ENCODE data around the gene DPYD. TPM values are rescaled to one million over a fixed set of nuclear protein-coding genes. Genes with fewer than 3 reads are reported as not detected.
"Not testable (repeated sequence)": the region's sequence is repeated elsewhere in the genome, so short reads cannot be mapped to it uniquely, and the experiment has no call there.

DPYD gene
- total RNA-seq, 1 donor from 2014 or later: 21.7 TPM

- no peak for DNase-seq
Observed at GRCh38 chr1:97350662-97351061, 570.2 kb downstream of the DPYD start.

- no peak for DNase-seq
Observed at GRCh38 chr1:97350241-97350640, 570.6 kb downstream of the DPYD start.

GRCh38 chr1:97349794-97350193, 571.0 kb downstream of the DPYD start:
- not testable (repeated sequence) for DNase-seq

GRCh38 chr1:97348599-97349265, 572.1 kb downstream of the DPYD start:
- DNase-seq: no peak

GRCh38 chr1:97340951-97341350, 579.9 kb downstream of the DPYD start:
- no peak for DNase-seq

- no peak for DNase-seq
Observed at GRCh38 chr1:97338347-97338746, 582.5 kb downstream of the DPYD start.

- DNase-seq: no peak
Observed at GRCh38 chr1:97337250-97338030, 583.4 kb downstream of the DPYD start.

GRCh38 chr1:97334454-97334853, 586.4 kb downstream of the DPYD start:
- DNase-seq: no peak

GRCh38 chr1:97332716-97333115, 588.1 kb downstream of the DPYD start:
- no peak for DNase-seq

- DNase-seq: no peak
Observed at GRCh38 chr1:97331165-97331564, 589.7 kb downstream of the DPYD start.

GRCh38 chr1:97314685-97315084, 606.1 kb downstream of the DPYD start:
- no peak for DNase-seq

GRCh38 chr1:97308131-97308530, 612.7 kb downstream of the DPYD start:
- DNase-seq: no peak

GRCh38 chr1:97307568-97307967, 613.3 kb downstream of the DPYD start:
- no peak for DNase-seq

GRCh38 chr1:97307151-97307550, 613.7 kb downstream of the DPYD start:
- DNase-seq: no peak

GRCh38 chr1:97306504-97306903, 614.3 kb downstream of the DPYD start:
- no peak for DNase-seq

GRCh38 chr1:97304366-97304765, 616.5 kb downstream of the DPYD start:
- DNase-seq: no peak

GRCh38 chr1:97298966-97299365, 621.9 kb downstream of the DPYD start:
- no peak for DNase-seq

GRCh38 chr1:97297611-97298010, 623.2 kb downstream of the DPYD start:
- no peak for DNase-seq

- no peak for DNase-seq
Observed at GRCh38 chr1:97281962-97282361, 638.9 kb downstream of the DPYD start.

GRCh38 chr1:97277891-97278654, 642.8 kb downstream of the DPYD start:
- DNase-seq: no peak

GRCh38 chr1:97271916-97272788, 648.7 kb downstream of the DPYD start:
- DNase-seq: no peak
